Fibroblast of peridontal ligament (primary cell): ENCODE data around the gene ZCWPW1.
A peak's percentile ranks its signal among the peaks of the same experiment; 100 is the strongest.
"Not testable (repeated sequence)": the region's sequence is repeated elsewhere in the genome, so short reads cannot be mapped to it uniquely, and the experiment has no call there.

Source experiments
- DNase-seq: peaks from one replicate; pipeline ENCODE4 v3.0.0-alpha.2; 2010; ENCODE audit errors: extremely low read depth

Gene ZCWPW1

GRCh38 chr7:100453854-100454253 lies 25.4 kb upstream of the ZCWPW1 start:
- DNase-seq = not testable (repeated sequence)

GRCh38 chr7:100452513-100452912 lies 24.0 kb upstream of the ZCWPW1 start:
- DNase-seq = no peak

DNA sequence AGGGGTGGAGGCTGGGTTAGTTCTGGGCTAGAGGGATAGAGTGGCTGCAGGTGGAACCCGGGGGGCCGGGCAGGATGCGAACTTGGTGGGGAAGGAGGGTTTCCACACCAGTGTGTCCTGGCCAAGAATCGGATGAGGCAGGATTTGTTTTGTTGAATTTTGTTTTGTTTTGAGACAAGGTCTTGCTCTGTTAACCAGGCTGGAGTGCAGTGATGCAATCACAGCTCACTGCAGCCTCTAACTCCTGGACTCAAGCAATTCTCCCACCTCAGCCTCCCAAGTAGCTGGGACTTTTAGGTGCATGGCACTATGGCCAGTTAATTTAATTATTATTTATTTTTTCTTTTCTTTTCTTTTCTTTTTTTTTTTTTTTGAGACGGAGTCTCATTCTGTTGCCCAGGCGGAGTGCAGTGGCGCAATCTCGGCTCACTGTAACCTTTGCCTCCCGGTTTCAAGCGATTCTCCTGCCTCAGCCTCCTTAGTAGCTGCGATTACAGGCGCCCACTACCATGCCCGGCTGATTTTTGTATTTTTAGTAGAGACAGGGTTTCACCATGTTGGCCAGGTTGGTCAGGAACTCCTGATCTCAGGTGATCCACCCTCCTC lies 20.8 kb upstream of the ZCWPW1 start:
- no peak for DNase-seq

GRCh38 chr7:100447363-100447762 lies 18.9 kb upstream of the ZCWPW1 start:
- not testable (repeated sequence) for DNase-seq

- peak; percentile 52 for DNase-seq
Measured at GRCh38 chr7:100446040-100446439, 17.5 kb upstream of the ZCWPW1 start.

GRCh38 chr7:100444311-100445278 lies 16.1 kb upstream of the ZCWPW1 start:
- peak; percentile 46 for DNase-seq

DNA sequence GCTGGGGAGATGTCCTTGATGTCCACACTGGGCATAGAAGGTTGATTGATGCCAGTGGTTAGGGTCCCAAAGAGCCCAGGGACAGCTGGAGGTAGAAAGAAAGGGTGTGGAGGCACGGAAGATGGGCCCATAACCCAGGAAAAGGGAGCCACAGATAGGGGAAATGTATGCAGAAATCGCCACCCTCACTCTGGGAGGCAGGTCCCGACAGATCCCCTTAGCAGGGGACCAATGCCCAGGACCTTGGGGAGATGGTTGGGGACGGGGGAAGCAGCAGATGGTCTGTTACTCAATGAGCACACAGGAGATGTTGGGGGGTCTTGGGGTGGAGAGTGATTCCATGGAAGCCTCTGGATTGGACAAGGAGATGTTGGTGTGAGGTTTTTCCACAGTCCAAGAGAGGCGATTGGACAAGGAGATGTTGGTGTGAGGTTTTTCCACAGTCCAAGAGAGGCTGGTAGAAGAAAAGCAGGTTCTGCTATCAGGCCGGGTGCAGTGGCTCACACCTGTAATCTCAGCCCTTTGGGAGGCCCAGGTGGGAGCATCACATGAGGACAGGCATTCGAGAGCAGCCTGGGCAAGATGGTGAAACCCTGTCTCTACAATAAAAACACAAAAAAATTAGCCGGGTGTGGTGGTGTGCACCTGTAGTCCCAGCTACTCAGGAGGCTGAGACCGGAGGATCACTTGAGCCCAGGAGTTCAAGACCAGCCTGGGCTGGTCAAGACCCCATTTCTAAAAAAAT lies 14.8 kb upstream of the ZCWPW1 start:
- DNase-seq = no peak

DNA sequence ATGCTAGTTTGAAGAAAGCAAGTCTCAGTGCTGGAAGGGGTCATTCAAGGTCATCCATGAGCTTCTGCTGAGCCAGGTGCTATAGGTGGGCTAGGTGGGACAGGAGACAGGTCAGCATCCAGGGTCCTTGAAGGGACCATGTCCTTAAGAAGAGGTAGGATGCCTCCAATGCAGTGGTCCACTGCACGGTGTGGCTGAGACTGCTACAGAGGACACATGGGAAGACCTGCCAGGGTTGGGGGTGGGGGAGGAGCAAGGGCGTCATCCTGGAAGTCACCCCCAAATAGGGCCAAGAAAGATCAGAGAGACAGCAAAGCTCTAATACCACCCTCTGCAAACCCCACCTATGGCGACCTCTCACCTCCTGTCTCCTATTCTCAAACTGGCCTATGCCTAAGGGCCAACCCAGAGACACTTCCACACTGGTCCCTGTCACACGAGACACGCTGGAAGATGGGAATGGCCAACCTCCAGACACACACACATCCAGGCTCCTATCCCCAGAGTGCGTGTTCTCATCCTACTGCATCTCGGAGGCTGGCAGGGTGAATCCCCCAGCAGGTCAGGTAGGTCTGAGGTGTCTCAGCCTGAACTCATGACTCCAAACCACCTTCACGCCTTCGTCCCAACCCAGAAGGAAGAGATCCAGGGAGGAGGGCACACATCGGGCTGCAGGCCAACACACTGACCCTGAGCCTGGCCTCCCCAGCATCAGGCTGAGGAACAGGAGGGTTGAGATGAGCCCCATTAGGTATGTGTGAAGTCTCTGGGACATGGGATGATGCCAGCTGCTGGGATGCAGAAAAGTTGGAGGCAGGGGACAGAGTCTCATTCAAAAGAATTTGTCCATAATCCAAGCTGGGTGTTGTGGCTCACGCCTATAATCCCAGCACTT lies 13.4 kb upstream of the ZCWPW1 start:
- no peak for DNase-seq

DNA sequence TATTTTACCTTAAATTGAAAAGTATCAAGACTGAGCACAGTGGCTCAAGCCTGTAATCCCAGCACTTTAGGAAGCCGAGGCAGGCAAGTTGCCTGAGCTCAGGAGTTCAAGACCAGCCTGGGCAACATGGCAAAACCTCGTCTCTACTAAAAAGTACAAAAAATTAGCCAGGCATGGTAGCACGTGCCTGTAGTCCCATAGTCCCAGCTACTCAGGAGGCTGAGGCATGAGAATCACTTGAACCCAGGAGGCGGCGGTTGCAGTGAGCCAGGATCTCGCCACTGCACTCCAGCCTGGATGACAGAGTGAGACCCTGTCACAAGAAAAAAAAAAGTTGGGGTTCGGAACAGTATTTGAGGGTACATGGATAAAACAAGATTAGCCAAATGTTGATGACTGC lies 10.7 kb upstream of the ZCWPW1 start:
- not testable (repeated sequence) for DNase-seq

- DNase-seq = not testable (repeated sequence)
Measured at GRCh38 chr7:100438731-100439130, 10.2 kb upstream of the ZCWPW1 start.

GRCh38 chr7:100438172-100438571 lies 9.7 kb upstream of the ZCWPW1 start:
- DNase-seq = no peak

DNA sequence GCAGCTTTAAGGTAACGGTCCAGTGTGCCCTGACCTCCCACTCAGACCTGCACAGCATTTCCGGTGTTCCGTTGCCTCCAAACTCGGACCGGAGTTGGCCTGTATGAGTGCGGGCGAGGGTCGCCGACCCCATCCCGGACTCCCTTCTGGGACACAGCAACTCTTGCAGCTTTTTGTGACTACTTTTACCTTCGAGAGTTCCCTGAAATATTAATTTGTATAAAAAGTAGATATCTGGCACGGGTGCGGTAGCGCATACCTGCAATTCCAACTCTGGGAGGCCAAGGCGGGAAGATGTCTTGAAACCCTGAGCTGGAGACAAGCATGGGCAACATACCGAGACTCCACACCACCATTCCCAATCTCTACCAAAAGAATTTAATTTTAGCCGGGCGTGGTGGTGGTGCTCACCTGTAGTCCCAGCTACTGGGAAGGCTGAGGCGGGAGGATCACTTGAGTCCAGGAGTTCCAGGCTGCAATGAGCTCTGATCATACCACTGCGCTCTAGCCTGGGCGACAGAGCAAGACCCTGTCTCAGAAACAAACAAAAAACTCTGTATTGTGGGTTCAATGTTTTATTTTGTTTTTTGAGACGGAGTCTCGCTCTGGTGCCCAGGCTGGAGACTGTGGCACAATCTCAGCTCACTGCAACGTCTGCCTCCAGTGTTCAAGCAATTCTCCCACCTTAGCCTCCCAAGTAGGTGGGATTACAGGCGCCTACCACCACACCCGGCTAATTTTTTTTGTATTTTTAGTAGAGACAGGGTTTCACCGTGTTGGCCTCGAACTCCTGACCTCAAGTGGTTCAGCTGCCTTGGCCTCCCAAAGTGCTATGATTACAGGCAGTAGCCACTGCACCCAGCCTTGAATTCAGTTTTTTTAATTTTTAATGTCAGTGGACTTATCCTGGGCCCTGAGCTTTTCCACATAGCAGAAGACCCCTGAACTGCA lies 8.9 kb upstream of the ZCWPW1 start:
- no peak for DNase-seq

GRCh38 chr7:100435401-100436304 lies 7.2 kb upstream of the ZCWPW1 start:
- no peak for DNase-seq

DNA sequence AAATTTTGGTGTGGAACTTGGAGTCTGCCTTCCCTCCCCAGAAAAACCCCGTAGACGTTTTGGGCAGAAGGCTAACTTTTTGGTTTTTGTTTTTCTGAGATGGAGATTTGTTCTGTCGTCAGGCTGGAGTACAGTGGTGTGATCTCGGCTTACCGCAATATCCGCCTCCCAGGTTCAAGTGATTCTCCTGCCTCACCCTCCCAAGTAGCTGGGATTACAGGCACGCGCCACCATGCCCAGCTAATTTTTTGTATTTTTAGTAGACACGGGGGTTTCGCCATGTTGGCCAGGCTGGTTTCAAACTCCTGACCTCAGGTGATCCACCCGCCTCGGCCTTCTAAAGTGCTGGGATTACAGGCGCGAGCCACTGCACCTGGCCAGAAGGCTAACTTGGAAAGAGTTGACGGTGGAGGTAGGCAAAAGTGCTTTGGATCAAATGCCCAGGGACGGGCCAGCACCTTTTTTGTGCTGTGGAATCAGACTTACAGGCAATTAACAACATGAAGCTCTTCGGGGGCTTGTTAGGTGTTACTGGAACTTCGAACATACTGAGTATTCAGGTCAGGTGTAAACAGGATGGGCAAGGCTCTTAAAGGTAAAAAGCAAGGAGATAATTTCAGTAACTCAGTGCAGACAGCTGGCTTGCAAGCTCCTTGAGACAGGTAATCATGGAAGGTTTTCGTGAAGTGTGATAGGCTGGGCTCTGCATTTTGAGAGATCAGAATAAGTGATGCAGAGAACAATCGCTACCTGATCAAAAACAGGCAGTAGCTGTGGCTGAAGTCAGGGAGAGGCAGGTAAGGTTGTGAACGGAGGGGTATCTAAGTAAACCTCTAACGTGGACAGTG lies 6.0 kb upstream of the ZCWPW1 start:
- no peak for DNase-seq

DNA sequence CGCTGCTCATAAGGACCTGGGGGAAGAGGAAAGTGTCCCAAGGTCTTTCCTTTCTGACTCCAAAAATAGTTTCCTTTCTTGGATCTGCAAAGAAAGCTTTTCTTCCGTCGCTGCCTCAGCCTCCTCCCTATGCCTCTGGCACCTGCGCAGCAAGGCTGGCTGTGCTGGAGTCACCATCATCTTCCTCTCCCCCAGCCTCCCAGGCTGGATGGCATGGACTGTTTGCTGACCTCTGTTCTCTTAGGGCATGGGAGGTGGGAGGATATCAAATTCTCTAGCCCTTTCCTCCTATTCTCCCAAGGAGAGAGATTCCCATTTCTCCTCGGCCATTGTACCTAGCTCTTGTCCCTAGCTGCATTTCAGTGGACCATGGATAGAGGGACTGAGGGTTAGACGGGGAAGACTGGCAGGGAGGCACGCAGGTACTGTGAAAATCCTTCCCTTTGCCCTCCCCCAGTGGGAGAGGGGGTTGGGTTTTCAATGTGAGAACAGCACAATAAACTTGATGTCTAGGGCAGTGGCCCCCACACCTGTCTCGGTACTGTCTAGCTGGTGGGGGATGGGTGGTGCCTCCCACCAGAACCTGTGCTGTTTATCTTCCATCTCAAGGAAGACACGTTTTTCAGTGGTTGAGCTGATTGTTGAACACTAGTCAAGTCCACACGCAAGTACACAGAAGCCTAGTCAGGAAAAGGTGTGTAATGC lies 5.2 kb upstream of the ZCWPW1 start:
- no peak for DNase-seq

GRCh38 chr7:100433276-100433591 lies 4.7 kb upstream of the ZCWPW1 start:
- no peak for DNase-seq

DNA sequence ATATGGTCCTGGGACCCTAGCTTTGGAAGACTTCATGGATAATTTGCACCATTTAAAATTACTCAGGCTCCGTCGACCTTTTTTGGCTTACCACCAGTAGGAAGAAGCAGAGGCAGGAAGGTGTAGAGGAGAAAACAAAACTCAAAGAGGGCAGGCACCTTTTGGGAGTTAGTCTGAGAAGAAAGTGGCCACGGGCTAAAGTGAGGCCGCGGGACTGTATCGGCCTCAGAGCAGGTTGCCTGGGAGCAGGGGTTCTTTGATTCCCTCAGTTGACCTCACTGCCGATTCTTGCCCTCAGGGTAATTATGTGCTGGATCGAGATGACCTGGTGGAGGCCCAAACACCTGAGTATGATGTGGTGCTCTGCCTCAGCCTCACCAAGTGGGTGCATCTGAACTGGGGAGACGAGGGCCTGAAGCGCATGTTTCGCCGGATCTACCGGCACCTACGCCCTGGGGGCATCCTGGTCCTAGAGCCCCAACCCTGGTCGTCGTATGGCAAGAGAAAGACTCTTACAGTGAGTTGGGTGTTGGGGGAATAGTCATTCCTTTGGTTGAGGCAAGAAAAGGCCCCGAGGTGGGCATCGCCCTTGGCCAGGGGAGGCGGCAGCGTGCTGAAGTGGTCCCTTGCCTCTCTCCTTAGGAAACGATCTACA lies 4.2 kb upstream of the ZCWPW1 start:
- no peak for DNase-seq
